HepG2 (cell line): ENCODE results near the gene QRICH2. TPM values are rescaled to one million over a fixed set of nuclear protein-coding genes. Genes with fewer than 3 reads are reported as not detected.
A peak's percentile ranks its signal among the peaks of the same experiment; 100 is the strongest.

ENCODE experiments used
- DNMT3B ChIP-seq: conservative IDR thresholded peaks from 2 replicates; pipeline ENCODE4 v1.6.1; 2016; ENCODE audit warnings: missing biosample characterization, control low read depth
- FOXJ3 ChIP-seq: sonication (generic); formaldehyde crosslinking; IDR thresholded peaks from 2 replicates; pipeline ENCODE4 v1.4.0; 2020; ENCODE audit warnings: missing genetic modification reagents, mild to moderate bottlenecking, borderline replicate concordance
- KLF15 ChIP-seq: sonication (generic); formaldehyde crosslinking; IDR thresholded peaks from 2 replicates; pipeline ENCODE4 v1.8.1; 2023; ENCODE audit warnings: borderline replicate concordance, mild to moderate bottlenecking, inconsistent platforms, missing genetic modification reagents, mixed read lengths
- MATR3 ChIP-seq: sonication (generic); formaldehyde crosslinking; IDR thresholded peaks from 2 replicates; pipeline ENCODE4 v1.4.0; 2020; ENCODE audit warnings: missing genetic modification reagents
- MED1 ChIP-seq: sonication (generic); formaldehyde crosslinking; IDR thresholded peaks from 2 replicates; pipeline ENCODE4 v1.4.0; 2020; ENCODE audit warnings: missing genetic modification reagents
- MEIS1 ChIP-seq: sonication (generic); formaldehyde crosslinking; IDR thresholded peaks from 2 replicates; pipeline ENCODE4 v1.9.0; 2021; ENCODE audit warnings: mild to moderate bottlenecking, missing genetic modification reagents, moderate library complexity, borderline replicate concordance
- POLR2AphosphoS5 ChIP-seq: IDR thresholded peaks from 2 replicates; pipeline ENCODE4 v1.6.1; 2012; ENCODE audit warnings: low read depth, low read length
- RFX3 ChIP-seq: IDR thresholded peaks from 2 replicates; pipeline ENCODE4 v1.6.1; 2016; ENCODE audit warnings: missing biosample characterization, missing genetic modification reagents
- RFX5 ChIP-seq: IDR thresholded peaks from 2 replicates; pipeline ENCODE4 v1.6.1; 2011; ENCODE audit warnings: low read depth, low read length, improper control_type of control experiment
- SRY ChIP-seq: sonication (generic); formaldehyde crosslinking; IDR thresholded peaks from 2 replicates; pipeline ENCODE4 v1.8.0; 2022; ENCODE audit warnings: mild to moderate bottlenecking, missing genetic modification reagents
- WIZ ChIP-seq: sonication (generic); formaldehyde crosslinking; IDR thresholded peaks from 2 replicates; pipeline ENCODE4 v1.5.1; 2020; ENCODE audit warnings: mild to moderate bottlenecking, missing genetic modification reagents
- ZBTB7A ChIP-seq: sonication (generic); formaldehyde crosslinking; IDR thresholded peaks from 2 replicates; pipeline ENCODE4 v1.8.0; 2022; ENCODE audit warnings: mild to moderate bottlenecking, missing genetic modification reagents
- ZC3H4 ChIP-seq: sonication (generic); formaldehyde crosslinking; IDR thresholded peaks from 2 replicates; pipeline ENCODE4 v1.4.0; 2020; ENCODE audit warnings: missing genetic modification reagents, borderline replicate concordance
- ZNF335 ChIP-seq: sonication (generic); formaldehyde crosslinking; IDR thresholded peaks from 2 replicates; pipeline ENCODE4 v1.4.0; 2020; ENCODE audit warnings: missing genetic modification reagents
- ZNF557 ChIP-seq: sonication (generic); formaldehyde crosslinking; IDR thresholded peaks from 2 replicates; pipeline ENCODE4 v1.4.0; 2020; ENCODE audit warnings: missing genetic modification reagents
- ZNF652 ChIP-seq: IDR thresholded peaks from 2 replicates; pipeline ENCODE4 v1.6.1; 2016; ENCODE audit warnings: low read depth, borderline replicate concordance
- ZNF75D ChIP-seq: sonication (generic); formaldehyde crosslinking; IDR thresholded peaks from 2 replicates; pipeline ENCODE4 v1.8.1; 2023; ENCODE audit warnings: missing genetic modification reagents, mild to moderate bottlenecking, borderline replicate concordance
- polyA plus RNA-seq, 8 experiments: library from polyadenylated mRNA; depleted of rRNA in 3 of 8; stranded (reverse) in 7 of 8; unstranded in 1 of 8; fragments of >200 nt; fragmentation: Illumina TruSeq in 4 of 8; extraction: Trizol in 4 of 8; gene quantifications; 2 replicates each; pipeline versions ENCODE4 v1.2.1 to v1.2.3, GENCODE V29; 2011 to 2016; ENCODE audit warnings: low read depth in 4 of 8, missing spikeins in 1 of 8, mixed read lengths in 1 of 8; ENCODE audit not compliant: insufficient read depth in 1 of 8
- total RNA-seq, 5 experiments: library from RNA; depleted of rRNA; stranded (reverse); fragments of >200 nt; fragmentation: Illumina TruSeq; extraction: Trizol; gene quantifications; 2 replicates each; pipeline ENCODE4 v1.2.3, GENCODE V29; 2016; ENCODE audit warnings: low read depth in 1 of 5
- TF ChIP-seq, protein P1 (sequence below): sonication (generic); formaldehyde crosslinking; IDR thresholded peaks from 2 replicates; pipeline ENCODE4 v1.5.1; 2020; ENCODE audit warnings: missing genetic modification reagents, mild to moderate bottlenecking, borderline replicate concordance
- TF ChIP-seq, protein P2 (sequence below): sonication (generic); formaldehyde crosslinking; IDR thresholded peaks from 2 replicates; pipeline ENCODE4 v1.8.1; 2023; ENCODE audit warnings: missing genetic modification reagents, mild to moderate bottlenecking, borderline replicate concordance
- TF ChIP-seq, protein P3 (sequence below): sonication (generic); formaldehyde crosslinking; IDR thresholded peaks from 2 replicates; pipeline ENCODE4 v1.4.0; 2020; ENCODE audit warnings: low read depth, mild to moderate bottlenecking, missing genetic modification reagents
- TF ChIP-seq, protein P4 (sequence below): sonication (generic); formaldehyde crosslinking; IDR thresholded peaks from 2 replicates; pipeline ENCODE4 v1.4.0; 2020; ENCODE audit warnings: mild to moderate bottlenecking, missing genetic modification reagents
- TF ChIP-seq, protein P5 (sequence below): sonication (generic); formaldehyde crosslinking; IDR thresholded peaks from 2 replicates; pipeline ENCODE4 v1.5.1; 2020; ENCODE audit warnings: mild to moderate bottlenecking, missing genetic modification reagents

The QRICH2 gene
- total and polyA plus RNA-seq, 2 of the 13 experiments (the other 11 are each of a cell fraction or from before 2014, with no cell fraction given), result 3.7 to 5.7 TPM

DNA sequence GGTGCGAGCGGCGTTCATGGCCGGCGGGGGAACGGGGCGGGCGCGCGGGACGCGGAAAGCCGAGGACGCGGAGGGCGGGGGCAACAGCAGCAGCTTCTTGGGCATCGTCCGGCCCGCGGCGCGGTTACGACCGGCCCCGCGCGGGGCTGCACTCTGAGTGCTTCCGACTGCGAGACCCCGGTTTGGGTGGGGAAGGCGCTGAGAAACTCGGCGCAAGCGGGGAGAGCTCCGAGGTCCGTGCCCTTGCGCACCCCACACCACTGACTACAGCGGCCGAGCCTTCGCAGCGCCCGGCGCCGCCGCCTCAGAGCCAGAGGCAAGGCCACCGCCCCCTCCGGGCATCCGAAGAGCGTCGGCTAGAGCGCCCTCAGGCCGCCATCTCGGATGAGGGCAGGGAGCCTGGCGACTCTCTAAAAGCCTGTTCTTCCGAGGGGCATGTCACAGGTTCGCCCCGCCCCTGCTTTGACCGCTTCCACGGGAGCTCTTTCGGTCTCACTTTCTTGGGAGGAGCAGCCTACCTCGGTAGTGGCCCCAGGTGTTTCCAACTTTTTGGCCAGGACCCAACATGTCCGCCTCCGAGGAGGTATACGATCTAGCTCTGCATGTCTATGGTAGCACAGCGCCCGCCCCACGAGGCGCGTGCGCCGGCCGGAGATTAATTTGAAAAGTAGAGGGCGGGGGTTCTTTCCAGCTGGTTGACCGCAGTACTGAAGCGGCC is 45.7 kb upstream of the QRICH2 start, which contains the start of gene PRPSAP1 (continued):
- peak; percentile 67; the same call in 1 of the 2 replicates for TF ChIP-seq KLF15
- TF ChIP-seq POLR2AphosphoS5, result peak; percentile 89
- no peak for TF ChIP-seq WIZ (CRISPR knock-in tag)
- TF ChIP-seq MATR3, result no peak
- TF ChIP-seq ZNF557 (CRISPR knock-in tag), result peak; percentile 74; the same call in 1 of the 2 replicates
- TF ChIP-seq, protein P1, sequence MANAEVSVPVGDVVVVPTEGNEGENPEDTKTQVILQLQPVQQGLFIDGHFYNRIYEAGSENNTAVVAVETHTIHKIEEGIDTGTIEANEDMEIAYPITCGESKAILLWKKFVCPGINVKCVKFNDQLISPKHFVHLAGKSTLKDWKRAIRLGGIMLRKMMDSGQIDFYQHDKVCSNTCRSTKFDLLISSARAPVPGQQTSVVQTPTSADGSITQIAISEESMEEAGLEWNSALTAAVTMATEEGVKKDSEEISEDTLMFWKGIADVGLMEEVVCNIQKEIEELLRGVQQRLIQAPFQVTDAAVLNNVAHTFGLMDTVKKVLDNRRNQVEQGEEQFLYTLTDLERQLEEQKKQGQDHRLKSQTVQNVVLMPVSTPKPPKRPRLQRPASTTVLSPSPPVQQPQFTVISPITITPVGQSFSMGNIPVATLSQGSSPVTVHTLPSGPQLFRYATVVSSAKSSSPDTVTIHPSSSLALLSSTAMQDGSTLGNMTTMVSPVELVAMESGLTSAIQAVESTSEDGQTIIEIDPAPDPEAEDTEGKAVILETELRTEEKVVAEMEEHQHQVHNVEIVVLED (CRISPR knock-in tag), result peak; percentile 88
- peak; percentile 89; the same call in 1 of the 2 replicates for TF ChIP-seq FOXJ3
- TF ChIP-seq ZC3H4 (CRISPR knock-in tag), result no peak; the same call in 1 of the 2 replicates
- TF ChIP-seq, protein P2, sequence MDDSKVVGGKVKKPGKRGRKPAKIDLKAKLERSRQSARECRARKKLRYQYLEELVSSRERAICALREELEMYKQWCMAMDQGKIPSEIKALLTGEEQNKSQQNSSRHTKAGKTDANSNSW, result peak; percentile 90; the same call in 1 of the 2 replicates
- TF ChIP-seq, protein P3, sequence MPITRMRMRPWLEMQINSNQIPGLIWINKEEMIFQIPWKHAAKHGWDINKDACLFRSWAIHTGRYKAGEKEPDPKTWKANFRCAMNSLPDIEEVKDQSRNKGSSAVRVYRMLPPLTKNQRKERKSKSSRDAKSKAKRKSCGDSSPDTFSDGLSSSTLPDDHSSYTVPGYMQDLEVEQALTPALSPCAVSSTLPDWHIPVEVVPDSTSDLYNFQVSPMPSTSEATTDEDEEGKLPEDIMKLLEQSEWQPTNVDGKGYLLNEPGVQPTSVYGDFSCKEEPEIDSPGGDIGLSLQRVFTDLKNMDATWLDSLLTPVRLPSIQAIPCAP (CRISPR knock-in tag), result peak; percentile 95; the same call in 1 of the 2 replicates
- TF ChIP-seq SRY (CRISPR knock-in tag), result peak; percentile 85
- TF ChIP-seq, protein P4, sequence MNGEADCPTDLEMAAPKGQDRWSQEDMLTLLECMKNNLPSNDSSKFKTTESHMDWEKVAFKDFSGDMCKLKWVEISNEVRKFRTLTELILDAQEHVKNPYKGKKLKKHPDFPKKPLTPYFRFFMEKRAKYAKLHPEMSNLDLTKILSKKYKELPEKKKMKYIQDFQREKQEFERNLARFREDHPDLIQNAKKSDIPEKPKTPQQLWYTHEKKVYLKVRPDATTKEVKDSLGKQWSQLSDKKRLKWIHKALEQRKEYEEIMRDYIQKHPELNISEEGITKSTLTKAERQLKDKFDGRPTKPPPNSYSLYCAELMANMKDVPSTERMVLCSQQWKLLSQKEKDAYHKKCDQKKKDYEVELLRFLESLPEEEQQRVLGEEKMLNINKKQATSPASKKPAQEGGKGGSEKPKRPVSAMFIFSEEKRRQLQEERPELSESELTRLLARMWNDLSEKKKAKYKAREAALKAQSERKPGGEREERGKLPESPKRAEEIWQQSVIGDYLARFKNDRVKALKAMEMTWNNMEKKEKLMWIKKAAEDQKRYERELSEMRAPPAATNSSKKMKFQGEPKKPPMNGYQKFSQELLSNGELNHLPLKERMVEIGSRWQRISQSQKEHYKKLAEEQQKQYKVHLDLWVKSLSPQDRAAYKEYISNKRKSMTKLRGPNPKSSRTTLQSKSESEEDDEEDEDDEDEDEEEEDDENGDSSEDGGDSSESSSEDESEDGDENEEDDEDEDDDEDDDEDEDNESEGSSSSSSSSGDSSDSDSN (CRISPR knock-in tag), result peak; percentile 94
- no peak for TF ChIP-seq RFX5
- no peak for TF ChIP-seq DNMT3B (CRISPR knock-in tag)
- TF ChIP-seq MED1 (CRISPR knock-in tag), result peak; percentile 81
- TF ChIP-seq, protein P5, sequence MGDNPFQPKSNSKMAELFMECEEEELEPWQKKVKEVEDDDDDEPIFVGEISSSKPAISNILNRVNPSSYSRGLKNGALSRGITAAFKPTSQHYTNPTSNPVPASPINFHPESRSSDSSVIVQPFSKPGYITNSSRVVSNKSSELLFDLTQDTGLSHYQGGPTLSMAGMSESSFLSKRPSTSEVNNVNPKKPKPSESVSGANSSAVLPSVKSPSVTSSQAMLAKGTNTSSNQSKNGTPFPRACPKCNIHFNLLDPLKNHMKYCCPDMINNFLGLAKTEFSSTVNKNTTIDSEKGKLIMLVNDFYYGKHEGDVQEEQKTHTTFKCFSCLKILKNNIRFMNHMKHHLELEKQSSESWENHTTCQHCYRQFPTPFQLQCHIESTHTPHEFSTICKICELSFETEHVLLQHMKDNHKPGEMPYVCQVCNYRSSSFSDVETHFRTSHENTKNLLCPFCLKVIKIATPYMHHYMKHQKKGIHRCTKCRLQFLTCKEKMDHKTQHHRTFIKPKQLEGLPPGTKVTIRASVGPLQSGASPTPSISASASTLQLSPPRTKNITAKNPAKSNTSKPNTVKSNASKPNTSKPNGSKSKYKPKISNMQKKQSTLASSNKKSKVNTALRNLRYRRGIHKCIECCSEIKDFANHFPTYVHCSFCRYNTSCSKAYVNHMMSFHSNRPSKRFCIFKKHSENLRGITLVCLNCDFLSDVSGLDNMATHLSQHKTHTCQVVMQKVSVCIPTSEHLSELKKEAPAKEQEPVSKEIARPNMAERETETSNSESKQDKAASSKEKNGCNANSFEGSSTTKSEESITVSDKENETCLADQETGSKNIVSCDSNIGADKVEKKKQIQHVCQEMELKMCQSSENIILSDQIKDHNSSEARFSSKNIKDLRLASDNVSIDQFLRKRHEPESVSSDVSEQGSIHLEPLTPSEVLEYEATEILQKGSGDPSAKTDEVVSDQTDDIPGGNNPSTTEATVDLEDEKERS (CRISPR knock-in tag), result peak; percentile 58; the same call in 1 of the 2 replicates
- TF ChIP-seq ZNF652 (CRISPR knock-in tag), result peak; percentile 41; the same call in 1 of the 2 replicates
- peak; percentile 51; the same call in 1 of the 2 replicates for TF ChIP-seq RFX3 (CRISPR knock-in tag)
- TF ChIP-seq MEIS1, result peak; percentile 68; the same call in 1 of the 2 replicates
- TF ChIP-seq ZNF75D (CRISPR knock-in tag), result no peak
- peak; percentile 59; the same call in 1 of the 2 replicates for TF ChIP-seq ZNF335 (CRISPR knock-in tag)
- peak; percentile 91 for TF ChIP-seq ZBTB7A (CRISPR knock-in tag)
